ENCODE data around the gene PCYT1B. TPM values are rescaled to one million over a fixed set of nuclear protein-coding genes. Genes with fewer than 3 reads are reported as not detected.

Gene PCYT1B
- total RNA-seq (1 to 10 TPM in 2 of 4 donors, under 1 TPM in 2; 0.49 to 2.4 (median 1.5) TPM), polyA plus RNA-seq (under 1 TPM in 2 of 3 donors, not detected in 1; under 0.01 to 0.55 TPM)

- H3K27me3 ChIP-seq, result no peaks in the 10 kb centered on the region
- intact Hi-C loops (cut with DNase I), result no loop called here
- 4 to 19% methylated on average over 24 of the region's 24 CpGs for WGBS, 2 donors
- H3K4me3 ChIP-seq, result peak within 1 kb of the TSS; percentile 8 to 44 (median 34)
- DNase-seq, result peak; percentile 84
- H3K4me1 ChIP-seq, result peaks cover 0 to 3% (median 0%) of the 10 kb centered on the region in 4 donors
- no peaks in the 10 kb centered on the region for H3K36me3 ChIP-seq
- peak within 1 kb of the TSS; percentile 52 to 60 (median 56) for H3K27ac ChIP-seq
- TF ChIP-seq POLR2A (IDR thresholded peaks at IDR 0.05), result no peak
- peak in 1 of 4 donors; percentile 34 for TF ChIP-seq POLR2AphosphoS5 (IDR thresholded peaks at IDR 0.05)
- H3K9me3 ChIP-seq, result no peaks in the 10 kb centered on the region
Observed at GRCh38 chrX:24647257-24648058, at the start of gene PCYT1B. Gene PCYT1B (minus strand): TSS chrX:24647347. CDS start chrX:24647105, 242 bp downstream.

- Histone ChIP-seq H3K9me3 (no peaks in the 10 kb centered on the region), H3K36me3 (peaks cover 0 to 6% (median 0%) of the 10 kb centered on the region in 4 donors), H3K27ac (no peak overlapping the region), H3K4me1 (peaks cover 0 to 9% (median 4%) of the 10 kb centered on the region in 4 donors), H3K27me3 (no peaks in the 10 kb centered on the region), H3K4me3 (no peak overlapping the region)
- intact Hi-C loops (cut with DNase I), result no loop called here
- TF ChIP-seq CTCF (IDR thresholded peaks at IDR 0.05) (no peak), EP300 (IDR thresholded peaks at IDR 0.05) (no peak), POLR2AphosphoS5 (IDR thresholded peaks at IDR 0.05) (no peak), POLR2A (IDR thresholded peaks at IDR 0.05) (no peak)
- DNase-seq, result no peak
- 81 to 83% methylated on average over 6 of the region's 6 CpGs for WGBS, 2 donors
Observed at GRCh38 chrX:24696294-24696693, 49.1 kb upstream of the PCYT1B start.

GRCh38 chrX:24694825-24695224 is 47.7 kb upstream of the PCYT1B start:
- peaks cover 0 to 9% (median 4%) of the 10 kb centered on the region in 4 donors for H3K4me1 ChIP-seq
- H3K27ac ChIP-seq, result no peak overlapping the region
- H3K9me3 ChIP-seq, result no peaks in the 10 kb centered on the region
- H3K36me3 ChIP-seq, result no peaks in the 10 kb centered on the region
- peak overlapping the region in 1 of 4 donors; percentile 57 for H3K4me3 ChIP-seq
- no peaks in the 10 kb centered on the region for H3K27me3 ChIP-seq
- intact Hi-C loops (cut with DNase I), result loop anchor here (5.0 kb wide), 1 partner anchor 1028 kb away; the partner anchor contains the start of gene PRDX4
- no peak for DNase-seq
- TF ChIP-seq POLR2A (IDR thresholded peaks at IDR 0.05) (no peak), EP300 (IDR thresholded peaks at IDR 0.05) (no peak), POLR2AphosphoS5 (IDR thresholded peaks at IDR 0.05) (no peak), CTCF (IDR thresholded peaks at IDR 0.05) (no peak)
- 19 to 41% methylated on average over 6 of the region's 6 CpGs for WGBS, 2 donors

GRCh38 chrX:24693453-24694202 is 46.5 kb upstream of the PCYT1B start, which contains the start of gene POLA1:
Gene POLA1 (plus strand): TSS chrX:24693918. CDS start chrX:24693962, 44 bp downstream.
- no peak for TF ChIP-seq CTCF (IDR thresholded peaks at IDR 0.05)
- TF ChIP-seq POLR2AphosphoS5 (IDR thresholded peaks at IDR 0.05), result peak in 3 of 4 donors; percentile 25 to 77 (median 41)
- TF ChIP-seq POLR2A (IDR thresholded peaks at IDR 0.05), result no peak
- TF ChIP-seq EP300 (IDR thresholded peaks at IDR 0.05), result peak in 1 of 4 donors; percentile 34
- intact Hi-C loops (cut with DNase I), result loop anchor here (5.0 kb wide), 1 partner anchor 1026 kb away; the partner anchor contains the start of gene PRDX4
- Histone ChIP-seq H3K27me3 (no peaks in the 10 kb centered on the region), H3K36me3 (no peaks in the 10 kb centered on the region), H3K27ac (peak within 1 kb of the TSS; percentile 74 to 90 (median 86)), H3K4me1 (peaks cover 0 to 9% (median 4%) of the 10 kb centered on the region in 4 donors), H3K4me3 (peak within 1 kb of the TSS; percentile 57 to 66 (median 60)), H3K9me3 (no peaks in the 10 kb centered on the region)
- peak; percentile 96 for DNase-seq
- WGBS, 2 donors, result 0% methylated on average over 70 of the region's 70 CpGs

Measured in sigmoid colon (tissue), 7 donors.